ENCODE measurements around the gene STX16. TPM values are rescaled to one million over a fixed set of nuclear protein-coding genes. Genes with fewer than 3 reads are reported as not detected.

The STX16 gene
- total RNA-seq, 1 donor from 2014 or later: 87.5 TPM

GRCh38 chr20:58705208-58705926, 54.3 kb downstream of the STX16 start:
- Mint-ChIP-seq H3K9me3 (peaks cover 4% of the 10 kb centered on the region), H3K27ac (no peak overlapping the region), H3K4me3 (no peak overlapping the region), H3K27me3 (ENCODE audit: low read depth) (no peaks in the 10 kb centered on the region), H3K36me3 (peaks cover 40% of the 10 kb centered on the region), H3K4me1 (no peaks in the 10 kb centered on the region)
- TF ChIP-seq, protein P1, sequence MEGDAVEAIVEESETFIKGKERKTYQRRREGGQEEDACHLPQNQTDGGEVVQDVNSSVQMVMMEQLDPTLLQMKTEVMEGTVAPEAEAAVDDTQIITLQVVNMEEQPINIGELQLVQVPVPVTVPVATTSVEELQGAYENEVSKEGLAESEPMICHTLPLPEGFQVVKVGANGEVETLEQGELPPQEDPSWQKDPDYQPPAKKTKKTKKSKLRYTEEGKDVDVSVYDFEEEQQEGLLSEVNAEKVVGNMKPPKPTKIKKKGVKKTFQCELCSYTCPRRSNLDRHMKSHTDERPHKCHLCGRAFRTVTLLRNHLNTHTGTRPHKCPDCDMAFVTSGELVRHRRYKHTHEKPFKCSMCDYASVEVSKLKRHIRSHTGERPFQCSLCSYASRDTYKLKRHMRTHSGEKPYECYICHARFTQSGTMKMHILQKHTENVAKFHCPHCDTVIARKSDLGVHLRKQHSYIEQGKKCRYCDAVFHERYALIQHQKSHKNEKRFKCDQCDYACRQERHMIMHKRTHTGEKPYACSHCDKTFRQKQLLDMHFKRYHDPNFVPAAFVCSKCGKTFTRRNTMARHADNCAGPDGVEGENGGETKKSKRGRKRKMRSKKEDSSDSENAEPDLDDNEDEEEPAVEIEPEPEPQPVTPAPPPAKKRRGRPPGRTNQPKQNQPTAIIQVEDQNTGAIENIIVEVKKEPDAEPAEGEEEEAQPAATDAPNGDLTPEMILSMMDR (IDR thresholded peaks at IDR 0.05; ENCODE audit: unreplicated experiment): no peak
- DNase-seq (ENCODE audit: low spot score in 2 of 2, unreplicated experiment in 2 of 2): peak in 1 of 2 experiments; percentile 33

DNA sequence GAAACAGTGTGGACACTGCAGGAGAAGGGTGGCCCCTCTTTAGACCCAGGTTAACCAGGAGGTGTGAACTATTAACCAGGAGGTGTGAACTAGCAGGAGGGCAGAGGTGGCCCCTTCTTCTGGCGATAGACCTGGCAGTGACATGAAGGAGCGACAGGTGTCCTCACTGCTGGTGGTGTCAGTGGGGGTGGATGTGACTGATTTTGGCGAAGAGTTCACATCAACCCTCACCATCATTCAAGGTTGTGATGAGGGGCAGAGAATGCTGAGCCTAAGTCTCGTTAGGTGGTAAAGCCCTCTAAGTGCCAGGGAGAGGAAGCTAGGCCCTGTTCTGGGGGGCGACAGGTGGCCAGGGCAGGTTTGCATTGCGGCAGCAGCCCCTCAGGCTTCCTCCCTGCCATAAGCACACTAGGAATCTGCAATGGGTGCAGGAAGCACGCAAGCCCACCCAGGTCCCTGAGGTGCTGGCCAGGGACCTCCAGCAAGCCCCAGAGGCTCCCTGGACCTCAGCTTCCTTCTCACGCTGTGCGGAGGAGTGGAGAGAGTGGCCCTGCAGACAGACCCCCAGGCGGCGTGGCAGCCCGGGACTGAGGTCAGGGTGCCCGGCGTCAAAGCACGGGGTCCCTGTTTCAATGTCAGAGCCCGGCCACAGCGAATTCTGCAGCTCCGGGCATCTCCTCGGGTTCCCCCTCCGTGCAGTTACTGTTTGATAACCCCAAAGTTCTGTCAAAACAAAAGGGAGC, 55.2 kb downstream of the STX16 start:
- no peak overlapping the region for H3K4me3 Mint-ChIP-seq
- TF ChIP-seq, protein P1 (IDR thresholded peaks at IDR 0.05; ENCODE audit: unreplicated experiment): no peak
- H3K27ac Mint-ChIP-seq: no peak overlapping the region
- peaks cover 4% of the 10 kb centered on the region for H3K9me3 Mint-ChIP-seq
- DNase-seq (ENCODE audit: low spot score in 2 of 2, unreplicated experiment in 2 of 2): peak; percentile 13 to 27
- H3K36me3 Mint-ChIP-seq: peaks cover 39% of the 10 kb centered on the region
- no peaks in the 10 kb centered on the region for H3K4me1 Mint-ChIP-seq
- H3K27me3 Mint-ChIP-seq (ENCODE audit: low read depth): no peaks in the 10 kb centered on the region

DNA sequence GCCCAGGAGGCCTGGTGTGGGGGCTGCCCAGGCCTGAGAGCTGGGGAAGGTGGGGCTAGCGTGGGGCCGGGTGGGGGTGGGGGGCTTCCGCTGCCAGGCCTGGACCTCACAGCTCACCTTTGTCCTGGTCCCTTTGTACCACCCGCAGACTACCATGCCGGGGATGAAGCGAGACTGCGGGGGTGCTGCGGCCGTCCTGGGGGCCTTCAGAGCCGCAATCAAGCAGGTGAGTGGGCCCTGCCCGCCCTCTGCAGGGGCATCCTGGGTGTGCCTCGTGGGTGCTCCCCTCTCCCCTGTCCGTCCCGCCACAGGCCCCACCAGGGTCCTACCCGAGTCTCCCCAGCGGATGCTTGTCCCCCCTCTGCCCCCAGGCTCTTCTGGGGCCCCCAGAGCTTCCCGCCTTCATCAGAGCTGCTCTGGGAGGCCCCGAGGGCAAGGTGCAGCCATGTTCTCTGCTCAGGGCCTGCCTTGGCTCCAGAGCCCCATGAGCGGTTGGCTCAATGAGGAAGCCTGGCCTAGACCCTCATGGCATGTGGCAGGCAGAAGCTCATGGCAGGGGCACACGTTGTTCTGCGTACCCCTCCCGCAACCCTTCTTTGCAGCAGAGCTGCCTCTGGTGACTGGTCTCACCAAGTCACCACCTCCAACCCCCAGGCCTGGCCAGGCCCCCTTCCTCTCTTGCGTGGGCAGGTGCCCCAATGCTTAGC, 56.0 kb downstream of the STX16 start:
- H3K36me3 Mint-ChIP-seq: peaks cover 35% of the 10 kb centered on the region
- no peaks in the 10 kb centered on the region for H3K27me3 Mint-ChIP-seq (ENCODE audit: low read depth)
- TF ChIP-seq, protein P1 (IDR thresholded peaks at IDR 0.05; ENCODE audit: unreplicated experiment): no peak

GRCh38 chr20:58707770-58708169, 56.7 kb downstream of the STX16 start:
- Mint-ChIP-seq H3K27me3 (ENCODE audit: low read depth) (no peaks in the 10 kb centered on the region), H3K4me1 (no peaks in the 10 kb centered on the region), H3K9me3 (peaks cover 4% of the 10 kb centered on the region), H3K27ac (no peak overlapping the region), H3K4me3 (no peak overlapping the region), H3K36me3 (peaks cover 29% of the 10 kb centered on the region)
- TF ChIP-seq, protein P1 (IDR thresholded peaks at IDR 0.05; ENCODE audit: unreplicated experiment): no peak
- no peak for DNase-seq (ENCODE audit: low spot score in 2 of 2, unreplicated experiment in 2 of 2)

More for the DNA sequence above, 56.0 kb downstream of the STX16 start:
- peak; percentile 11 to 19 for DNase-seq (ENCODE audit: low spot score in 2 of 2, unreplicated experiment in 2 of 2)
- Mint-ChIP-seq H3K27ac (no peak overlapping the region), H3K4me3 (no peak overlapping the region), H3K9me3 (peaks cover 4% of the 10 kb centered on the region), H3K4me1 (no peaks in the 10 kb centered on the region)

GRCh38 chr20:58708246-58708931, 57.3 kb downstream of the STX16 start:
- Mint-ChIP-seq H3K4me1 (no peaks in the 10 kb centered on the region), H3K9me3 (peaks cover 4% of the 10 kb centered on the region), H3K27ac (no peak overlapping the region), H3K27me3 (ENCODE audit: low read depth) (no peaks in the 10 kb centered on the region), H3K36me3 (peaks cover 23% of the 10 kb centered on the region), H3K4me3 (no peak overlapping the region)
- TF ChIP-seq, protein P1 (IDR thresholded peaks at IDR 0.05; ENCODE audit: unreplicated experiment): no peak
- DNase-seq (ENCODE audit: low spot score in 2 of 2, unreplicated experiment in 2 of 2): peak; percentile 16 to 34
